ENCODE results near the gene KBTBD12. TPM values are rescaled to one million over a fixed set of nuclear protein-coding genes. Genes with fewer than 3 reads are reported as not detected.
"Not testable (repeated sequence)": the region's sequence is repeated elsewhere in the genome, so short reads cannot be mapped to it uniquely, and the experiment has no call there.

The KBTBD12 gene
- total RNA-seq, 2 donors from 2014 or later, result not detected

GRCh38 chr3:127908951-127909350 lies 6.1 kb upstream of the KBTBD12 start:
- Mint-ChIP-seq H3K27me3 (ENCODE audit: low read depth) (peaks cover 34% of the 10 kb centered on the region), H3K36me3 (ENCODE audit: insufficient read depth in 2 of 2) (peaks cover 0 to 2% of the 10 kb centered on the region in 2 donors), H3K4me3 (no peak overlapping the region), H3K4me1 (ENCODE audit: low read depth) (no peaks in the 10 kb centered on the region), H3K27ac (no peak overlapping the region), H3K9me3 (peaks cover 4 to 5% of the 10 kb centered on the region in 2 donors)
- ATAC-seq (replicated peaks in 1 of 2) (no peak), DNase-seq (no peak)

GRCh38 chr3:127909646-127910045 lies 5.4 kb upstream of the KBTBD12 start:
- Mint-ChIP-seq H3K27me3 (ENCODE audit: low read depth) (peaks cover 36% of the 10 kb centered on the region), H3K9me3 (peaks cover 1 to 3% of the 10 kb centered on the region in 2 donors), H3K4me1 (ENCODE audit: low read depth) (no peaks in the 10 kb centered on the region), H3K36me3 (ENCODE audit: insufficient read depth in 2 of 2) (no peaks in the 10 kb centered on the region), H3K27ac (no peak overlapping the region), H3K4me3 (no peak overlapping the region)
- ATAC-seq (replicated peaks in 1 of 2) (no peak), DNase-seq (no peak)

GRCh38 chr3:127911421-127911931 lies 3.6 kb upstream of the KBTBD12 start:
- Mint-ChIP-seq H3K4me3 (no peak overlapping the region), H3K9me3 (peaks cover 1 to 3% of the 10 kb centered on the region in 2 donors), H3K27ac (no peak overlapping the region), H3K36me3 (ENCODE audit: insufficient read depth in 2 of 2) (no peaks in the 10 kb centered on the region), H3K4me1 (ENCODE audit: low read depth) (no peaks in the 10 kb centered on the region), H3K27me3 (ENCODE audit: low read depth) (peaks cover 46% of the 10 kb centered on the region)
- DNase-seq (no peak), ATAC-seq (replicated peaks in 1 of 2) (no peak)

- H3K27ac Mint-ChIP-seq; DNase-seq; H3K9me3 Mint-ChIP-seq; ATAC-seq (replicated peaks in 1 of 2); H3K4me3 Mint-ChIP-seq; H3K36me3 Mint-ChIP-seq (ENCODE audit: insufficient read depth in 2 of 2); H3K4me1 Mint-ChIP-seq (ENCODE audit: low read depth): not testable (repeated sequence)
- H3K27me3 Mint-ChIP-seq (ENCODE audit: low read depth), result peaks cover 46% of the 10 kb centered on the region
Observed at GRCh38 chr3:127913841-127914240, 1.2 kb upstream of the KBTBD12 start.

DNA sequence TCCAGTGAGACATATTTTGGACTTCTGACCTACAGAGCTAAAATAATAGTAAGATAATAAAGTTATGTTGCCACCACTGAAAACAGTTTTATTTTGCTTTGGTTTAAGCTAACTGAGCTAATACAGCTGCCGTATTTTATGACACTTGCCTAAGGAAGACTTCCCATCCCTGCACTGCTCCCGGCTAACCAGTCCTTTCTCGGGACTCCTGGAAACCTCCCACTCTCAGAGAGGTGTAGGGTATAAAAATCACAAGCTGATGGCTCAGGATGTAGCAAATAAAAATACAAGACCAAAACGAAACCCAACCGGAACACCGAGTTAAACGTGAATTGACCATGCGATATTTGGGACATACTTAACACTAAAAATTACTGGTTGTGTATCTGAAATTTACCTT lies 448 bp upstream of the KBTBD12 start:
- H3K4me1 Mint-ChIP-seq (ENCODE audit: low read depth), result no peaks in the 10 kb centered on the region
- peaks cover 1 to 3% of the 10 kb centered on the region in 2 donors for H3K9me3 Mint-ChIP-seq
- H3K27me3 Mint-ChIP-seq (ENCODE audit: low read depth), result peaks cover 46% of the 10 kb centered on the region
- peak overlapping the region; percentile 10 to 44 for H3K4me3 Mint-ChIP-seq
- DNase-seq (no peak), ATAC-seq (replicated peaks in 1 of 2) (no peak)
- H3K36me3 Mint-ChIP-seq (ENCODE audit: insufficient read depth in 2 of 2), result no peaks in the 10 kb centered on the region
- no peak overlapping the region for H3K27ac Mint-ChIP-seq

- H3K9me3 Mint-ChIP-seq, result peaks cover 1 to 3% of the 10 kb centered on the region in 2 donors
- H3K4me1 Mint-ChIP-seq (ENCODE audit: low read depth), result no peaks in the 10 kb centered on the region
- no peak overlapping the region for H3K4me3 Mint-ChIP-seq
- no peaks in the 10 kb centered on the region for H3K36me3 Mint-ChIP-seq (ENCODE audit: insufficient read depth in 2 of 2)
- ATAC-seq (replicated peaks in 1 of 2) (no peak), DNase-seq (no peak)
- H3K27ac Mint-ChIP-seq, result no peak overlapping the region
- H3K27me3 Mint-ChIP-seq (ENCODE audit: low read depth), result peaks cover 46% of the 10 kb centered on the region
Observed at GRCh38 chr3:127915937-127916493, 983 bp downstream of the KBTBD12 start.

- H3K4me3 Mint-ChIP-seq, result no peak overlapping the region
- ATAC-seq (replicated peaks in 1 of 2), result no peak
- H3K27ac Mint-ChIP-seq, result no peak overlapping the region
Observed at GRCh38 chr3:127920738-127921137, 5.7 kb downstream of the KBTBD12 start.

GRCh38 chr3:127923611-127924010 lies 8.6 kb downstream of the KBTBD12 start:
- H3K9me3 Mint-ChIP-seq, result no peaks in the 10 kb centered on the region
- no peaks in the 10 kb centered on the region for H3K36me3 Mint-ChIP-seq (ENCODE audit: insufficient read depth in 2 of 2)
- H3K27me3 Mint-ChIP-seq (ENCODE audit: low read depth), result peaks cover 5% of the 10 kb centered on the region
- DNase-seq (no peak), ATAC-seq (replicated peaks in 1 of 2) (no peak)
- H3K27ac Mint-ChIP-seq, result no peak overlapping the region
- H3K4me3 Mint-ChIP-seq, result no peak overlapping the region
- H3K4me1 Mint-ChIP-seq (ENCODE audit: low read depth), result peaks cover 7% of the 10 kb centered on the region

More at GRCh38 chr3:127920738-127921137, 5.7 kb downstream of the KBTBD12 start:
- H3K36me3 Mint-ChIP-seq (ENCODE audit: insufficient read depth in 2 of 2), result no peaks in the 10 kb centered on the region
- no peaks in the 10 kb centered on the region for H3K9me3 Mint-ChIP-seq
- H3K4me1 Mint-ChIP-seq (ENCODE audit: low read depth), result peaks cover 7% of the 10 kb centered on the region
- DNase-seq, result no peak
- peaks cover 3% of the 10 kb centered on the region for H3K27me3 Mint-ChIP-seq (ENCODE audit: low read depth)

DNA sequence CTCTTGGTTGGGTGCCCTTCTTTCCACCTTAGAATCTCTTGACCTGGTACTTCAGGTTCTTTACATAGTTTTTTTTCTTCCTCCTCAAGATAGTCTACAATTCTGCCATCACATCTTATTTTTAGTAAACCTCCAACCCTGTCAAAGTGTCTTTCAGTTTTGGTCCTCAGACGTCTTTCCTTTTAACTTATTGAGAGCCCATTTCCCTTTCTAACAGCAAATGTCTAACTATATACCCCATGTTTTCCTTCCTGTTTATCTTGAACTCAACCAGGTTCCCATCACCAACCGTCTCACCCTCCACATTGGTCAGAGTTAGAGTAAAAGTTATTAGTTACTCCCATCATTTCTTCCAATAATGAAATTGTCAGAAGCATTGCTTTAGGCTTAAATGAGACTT lies 10.4 kb downstream of the KBTBD12 start:
- no peak overlapping the region for H3K4me3 Mint-ChIP-seq
- peaks cover 5% of the 10 kb centered on the region for H3K27me3 Mint-ChIP-seq (ENCODE audit: low read depth)
- no peaks in the 10 kb centered on the region for H3K9me3 Mint-ChIP-seq
- H3K4me1 Mint-ChIP-seq (ENCODE audit: low read depth), result peaks cover 7% of the 10 kb centered on the region
- H3K27ac Mint-ChIP-seq, result no peak overlapping the region
- DNase-seq (no peak), ATAC-seq (replicated peaks in 1 of 2) (no peak)
- H3K36me3 Mint-ChIP-seq (ENCODE audit: insufficient read depth in 2 of 2), result no peaks in the 10 kb centered on the region

- ATAC-seq (replicated peaks in 1 of 2) (no peak), DNase-seq (no peak)
- Mint-ChIP-seq H3K9me3 (no peaks in the 10 kb centered on the region), H3K4me1 (ENCODE audit: low read depth) (peaks cover 7% of the 10 kb centered on the region), H3K27me3 (ENCODE audit: low read depth) (peaks cover 5% of the 10 kb centered on the region), H3K36me3 (ENCODE audit: insufficient read depth in 2 of 2) (no peaks in the 10 kb centered on the region), H3K4me3 (no peak overlapping the region), H3K27ac (no peak overlapping the region)
Observed at GRCh38 chr3:127927829-127928604, 13.0 kb downstream of the KBTBD12 start.

- Mint-ChIP-seq H3K27ac (no peak overlapping the region), H3K36me3 (ENCODE audit: insufficient read depth in 2 of 2) (no peaks in the 10 kb centered on the region), H3K4me1 (ENCODE audit: low read depth) (peaks cover 7% of the 10 kb centered on the region), H3K27me3 (ENCODE audit: low read depth) (peaks cover 19% of the 10 kb centered on the region), H3K4me3 (no peak overlapping the region), H3K9me3 (no peaks in the 10 kb centered on the region)
- DNase-seq (no peak), ATAC-seq (replicated peaks in 1 of 2) (no peak)
Observed at GRCh38 chr3:127929818-127930413, 14.9 kb downstream of the KBTBD12 start.

GRCh38 chr3:127933396-127933795 lies 18.4 kb downstream of the KBTBD12 start:
- Mint-ChIP-seq H3K36me3 (ENCODE audit: insufficient read depth in 2 of 2) (no peaks in the 10 kb centered on the region), H3K4me1 (ENCODE audit: low read depth) (no peaks in the 10 kb centered on the region), H3K27ac (no peak overlapping the region), H3K9me3 (no peaks in the 10 kb centered on the region), H3K27me3 (ENCODE audit: low read depth) (peaks cover 14% of the 10 kb centered on the region), H3K4me3 (no peak overlapping the region)
- ATAC-seq (replicated peaks in 1 of 2), result no peak
- DNase-seq, result no peak

DNA sequence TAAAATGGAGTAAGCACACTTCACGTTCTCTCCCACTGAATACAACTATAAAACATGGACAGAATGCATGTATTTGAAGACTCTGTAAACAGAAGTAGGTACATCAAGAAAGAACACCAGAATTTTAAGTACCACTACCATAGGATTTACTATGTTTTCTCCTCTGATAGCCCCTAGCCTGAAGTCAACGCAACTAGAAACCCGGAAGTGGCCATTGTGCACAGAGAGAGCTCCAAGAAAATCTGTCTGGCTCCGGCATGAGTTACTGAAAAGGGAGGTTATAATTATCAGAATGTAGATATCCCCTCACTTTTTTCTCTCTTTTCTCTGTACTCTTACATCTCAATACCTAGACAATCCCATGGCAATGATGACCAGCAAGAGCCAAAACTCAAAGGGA lies 23.8 kb downstream of the KBTBD12 start:
- Mint-ChIP-seq H3K4me1 (ENCODE audit: low read depth) (no peaks in the 10 kb centered on the region), H3K4me3 (no peak overlapping the region), H3K36me3 (ENCODE audit: insufficient read depth in 2 of 2) (no peaks in the 10 kb centered on the region), H3K27me3 (ENCODE audit: low read depth) (peaks cover 19% of the 10 kb centered on the region), H3K9me3 (peaks cover 0 to 2% of the 10 kb centered on the region in 2 donors), H3K27ac (no peak overlapping the region)
- ATAC-seq (replicated peaks in 1 of 2) (no peak), DNase-seq (no peak)
